Lung (tissue), 12 donors: ENCODE measurements around the gene RUNDC1. TPM values are rescaled to one million over a fixed set of nuclear protein-coding genes. Genes with fewer than 3 reads are reported as not detected.

Source experiments
- ATAC-seq: fragments of 200-7000 bp; cut with Tn5 transposase; one replicate; pipeline ENCODE4 v1.9.1; 2020; ENCODE audit warnings: moderate number of reproducible peaks; ENCODE audit not compliant: insufficient read depth, low FRiP score
- DNase-seq, 3 donors: peaks; one replicate each; pipeline ENCODE4 v3.0.0-alpha.2; 2013 to 2017
- H3K27ac ChIP-seq, 2 donors: one replicate each; pipeline ENCODE4 v1.5.1; 2013; ENCODE audit warnings: mild to moderate bottlenecking in 2 of 2, moderate library complexity in 2 of 2, control low read depth in 1 of 2, inconsistent platforms in 1 of 2, low read depth in 1 of 2, low read length in 1 of 2
- H3K27me3 ChIP-seq, 3 donors: one replicate each; pipeline ENCODE4 v1.5.1; 2013; ENCODE audit warnings: low read length in 2 of 3; ENCODE audit not compliant: control insufficient read depth in 3 of 3, insufficient read depth in 3 of 3
- H3K36me3 ChIP-seq, 4 donors: one replicate each; pipeline ENCODE4 v1.5.1; 2013; ENCODE audit warnings: low read length in 4 of 4, mild to moderate bottlenecking in 1 of 4, moderate library complexity in 1 of 4; ENCODE audit not compliant: control insufficient read depth in 4 of 4, insufficient read depth in 4 of 4
- H3K4me1 ChIP-seq, 5 donors: one replicate each; pipeline ENCODE4 v1.5.1; 2013; ENCODE audit warnings: low read length in 5 of 5, mild to moderate bottlenecking in 2 of 5, moderate library complexity in 1 of 5; ENCODE audit not compliant: control insufficient read depth in 5 of 5, insufficient read depth in 5 of 5
- H3K4me3 ChIP-seq: one replicate; pipeline ENCODE4 v1.5.1; 2013; ENCODE audit warnings: mild to moderate bottlenecking, control low read depth, moderate library complexity
- H3K9ac ChIP-seq, 2 donors: one replicate each; pipeline ENCODE4 v1.5.1; 2013; ENCODE audit warnings: low read length in 2 of 2, control low read depth in 1 of 2; ENCODE audit not compliant: insufficient read depth in 1 of 2
- H3K9me3 ChIP-seq, 4 donors: one replicate each; pipeline ENCODE4 v1.5.1; 2013; ENCODE audit warnings: low read length in 3 of 4, mild to moderate bottlenecking in 1 of 4, moderate library complexity in 1 of 4; ENCODE audit not compliant: control insufficient read depth in 4 of 4, insufficient read depth in 3 of 4
- CTCF ChIP-seq: IDR thresholded peaks from 2 replicates; pipeline ENCODE4 v1.5.1; 2012; ENCODE audit warnings: mild to moderate bottlenecking; ENCODE audit errors: control extremely low read depth, extremely low read depth
- WGBS, 2 donors: extraction: QIAGEN DNeasy Blood & Tissue Kit; methylation state at CpG; one replicate each; pipeline ENCODE4 v1.1.7; 2013; 5-methylcytosine and 5-hydroxymethylcytosine counted together
- polyA plus RNA-seq, 2 donors: library from polyadenylated mRNA; stranded (reverse); fragments of 200-250 nt; gene quantifications; one replicate each; pipeline ENCODE4 v1.2.1, GENCODE V29; 2013
- total RNA-seq, 2 donors: library from RNA; depleted of rRNA in 1 of 2; stranded (reverse); fragments of >200 nt in 1 of 2; gene quantifications; one replicate each; pipeline ENCODE4 v1.2.1, GENCODE V29; 2014 to 2021
- donor health status: control.
- donor health status: control.
- donor health status: Bipolar disorder and iron deficiency.
- donor health status: healthy.
- donor health status: DM: yes; HTN: yes; CAD: no.

RUNDC1 gene
- total and polyA plus RNA-seq, 4 donors = 8.1 to 16.7 (median 10.7) TPM

GRCh38 chr17:43003542-43004172 is 23.3 kb downstream of the RUNDC1 start:
- WGBS, 2 donors = 82 to 87% methylated on average over 5 of the region's 5 CpGs

DNA sequence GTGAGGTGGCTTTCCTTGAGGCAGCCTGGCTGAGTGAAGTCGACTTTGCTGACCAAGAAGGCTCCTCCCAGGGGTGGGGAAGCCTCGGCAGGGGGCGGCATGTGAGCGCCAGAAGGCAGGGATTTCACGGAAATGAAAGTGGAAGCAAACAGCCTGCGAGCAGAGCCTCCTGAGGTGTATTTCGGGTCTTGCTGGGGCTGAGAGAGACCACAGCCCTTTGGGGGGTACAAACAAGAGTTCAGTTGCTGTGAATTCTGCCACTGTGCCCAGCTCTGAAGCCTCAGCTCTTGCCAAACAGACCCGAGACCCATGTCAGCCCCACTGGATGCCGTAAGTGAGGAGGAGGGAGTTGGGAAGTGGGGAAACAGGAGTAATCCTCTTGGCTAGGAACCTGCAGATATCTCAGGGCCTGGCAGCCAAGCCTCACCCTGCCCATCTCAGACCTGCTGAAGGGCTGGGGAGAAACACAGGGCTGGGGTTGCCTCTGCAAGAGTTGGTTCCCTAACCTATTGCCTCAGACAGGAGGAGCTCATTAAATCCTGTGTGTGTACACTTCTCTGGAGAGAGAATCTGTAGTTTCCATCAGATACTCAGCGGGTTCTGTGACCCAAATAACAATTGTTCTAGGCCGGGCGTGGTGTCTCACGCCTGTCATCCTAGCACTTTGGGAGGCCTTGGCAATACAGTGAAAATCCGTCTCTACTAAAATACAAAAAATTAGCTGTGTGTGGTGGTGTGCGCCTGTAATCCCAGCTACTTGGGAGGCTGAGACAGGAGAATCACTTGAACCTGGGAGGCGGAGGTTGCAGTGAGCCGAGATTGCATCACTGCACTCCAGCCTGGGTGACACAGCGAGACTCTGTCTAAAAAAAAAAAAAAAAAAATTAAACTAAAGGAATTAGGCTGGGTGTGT is 26.5 kb downstream of the RUNDC1 start, which contains the start of gene IFI35:
IFI35 (plus strand) TSS at position 146 of the 913 bp plus-strand sequence; CDS start at position 310, 164 bp downstream.
- peaks cover 0 to 4% (median 0%) of the 10 kb centered on the region in 5 donors for H3K4me1 ChIP-seq

More at GRCh38 chr17:43003542-43004172, 23.3 kb downstream of the RUNDC1 start:
- Histone ChIP-seq H3K4me1 (peaks cover 6 to 17% (median 7%) of the 10 kb centered on the region in 5 donors), H3K27ac (no peak overlapping the region), H3K4me3 (no peak overlapping the region), H3K36me3 (peaks cover 11 to 21% (median 16%) of the 10 kb centered on the region in 4 donors), H3K9me3 (no peaks in the 10 kb centered on the region), H3K27me3 (no peaks in the 10 kb centered on the region), H3K9ac (no peak overlapping the region)
- no peak for TF ChIP-seq CTCF
- DNase-seq (no peak), ATAC-seq (no peak)

GRCh38 chr17:43010667-43011308 is 30.4 kb downstream of the RUNDC1 start:
- Histone ChIP-seq H3K9ac (no peak overlapping the region), H3K4me1 (peaks cover 0 to 16% (median 0%) of the 10 kb centered on the region in 5 donors), H3K36me3 (peaks cover 0 to 27% (median 5%) of the 10 kb centered on the region in 4 donors), H3K27ac (no peak overlapping the region), H3K9me3 (no peaks in the 10 kb centered on the region), H3K4me3 (no peak overlapping the region), H3K27me3 (no peaks in the 10 kb centered on the region)
- TF ChIP-seq CTCF = no peak
- ATAC-seq (no peak), DNase-seq (no peak)
- WGBS, 2 donors = 92 to 93% methylated on average over 5 of the region's 5 CpGs

More for the DNA sequence above, 26.5 kb downstream of the RUNDC1 start, which contains the start of gene IFI35:
- ATAC-seq (peak; percentile 89), DNase-seq (peak; percentile 89 to 91 (median 91))
- H3K4me3 ChIP-seq = peak within 1 kb of the TSS; percentile 82
- peak within 1 kb of the TSS; percentile 88 to 99 for H3K27ac ChIP-seq
- H3K9ac ChIP-seq = peak within 1 kb of the TSS; percentile 81 to 99
- H3K9me3 ChIP-seq = no peaks in the 10 kb centered on the region
- H3K36me3 ChIP-seq = peaks cover 3 to 14% (median 7%) of the 10 kb centered on the region in 4 donors
- WGBS, 2 donors = 19 to 25% methylated on average over 18 of the region's 18 CpGs
- H3K27me3 ChIP-seq = no peaks in the 10 kb centered on the region
- peak; percentile 51 for TF ChIP-seq CTCF
